Measurements from ENCODE around the gene ITGB2.

Gene ITGB2

DNA sequence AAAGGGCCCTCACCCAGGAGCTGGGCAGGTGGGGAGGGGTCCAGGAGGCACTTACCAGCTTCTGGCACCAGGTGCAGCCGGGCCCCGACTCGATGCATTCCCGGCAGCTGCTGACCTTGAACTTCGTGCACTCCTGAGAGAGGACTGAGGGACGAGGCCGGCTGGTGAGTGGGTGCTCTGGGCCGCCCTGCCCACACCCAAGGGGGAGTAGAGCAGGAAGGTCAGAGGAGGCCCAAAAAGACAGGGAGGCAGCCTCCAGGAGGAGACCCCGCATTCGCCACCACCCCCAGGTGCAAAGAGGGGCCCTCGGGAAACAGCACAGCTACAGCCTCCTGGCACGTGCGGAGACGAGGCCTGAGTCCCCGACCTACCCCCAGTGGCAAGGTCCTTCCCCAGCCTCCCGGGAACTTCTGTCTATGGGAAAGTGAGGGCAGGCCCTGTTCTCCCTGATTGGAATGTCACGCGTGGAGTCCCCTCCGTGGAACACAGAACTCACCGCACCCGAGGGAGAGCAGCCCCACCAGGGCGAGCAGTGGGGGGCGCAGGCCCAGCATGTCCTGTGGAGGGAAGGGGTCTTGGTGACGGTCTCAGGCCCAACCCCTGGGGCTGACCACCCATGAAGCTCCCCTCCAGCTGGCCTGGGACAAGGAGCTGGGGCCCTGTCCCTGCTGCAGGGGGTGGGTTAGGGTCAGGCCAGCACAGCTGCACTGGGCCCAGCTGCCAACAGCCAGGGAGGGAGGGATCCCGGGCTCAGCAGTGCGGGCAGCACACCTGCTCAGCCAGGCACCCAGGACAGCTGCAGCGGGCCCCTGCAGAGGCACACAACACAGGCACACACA lies 10.3 kb downstream of the ITGB2 start:
- no peak for DNase-seq (ENCODE audit: low read depth)

DNA sequence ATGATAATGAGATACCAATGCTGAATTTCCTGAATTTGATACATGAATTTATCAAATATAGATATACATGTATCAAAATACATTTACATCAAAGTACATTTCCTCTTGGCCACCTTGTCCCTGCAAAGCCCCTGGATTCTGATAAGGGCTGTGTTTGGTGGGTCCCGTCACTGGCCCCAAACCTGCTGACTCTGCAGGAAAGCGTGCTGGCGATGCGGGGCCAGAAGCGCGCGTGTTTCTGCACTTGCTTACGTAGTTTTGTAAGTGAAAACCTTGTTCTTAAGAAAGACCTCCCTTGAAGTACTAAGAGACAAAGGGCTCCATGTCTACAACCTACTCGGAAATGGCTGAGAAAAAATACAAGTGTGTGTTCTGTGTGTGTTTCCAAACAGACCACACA lies 11.0 kb downstream of the ITGB2 start:
- DNase-seq (ENCODE audit: low read depth): no peak

DNA sequence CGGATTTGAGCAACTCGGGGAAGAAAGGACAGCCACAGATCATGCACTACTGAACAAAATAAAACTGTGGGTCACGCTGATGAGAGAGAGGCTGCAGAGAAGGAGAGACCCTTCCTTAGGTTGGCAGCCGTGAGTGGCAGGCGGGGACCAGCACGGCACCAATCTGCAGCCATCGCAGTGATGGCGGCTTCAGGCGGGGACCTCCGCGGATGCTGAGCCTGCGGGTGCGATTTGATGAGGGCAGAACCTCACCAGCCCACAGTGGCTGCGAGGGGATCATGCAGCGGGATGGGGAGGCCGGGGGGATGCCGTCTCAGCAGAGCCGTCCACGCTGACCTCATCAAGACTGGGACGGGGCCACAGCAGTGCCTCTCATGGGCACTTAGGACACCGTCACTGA lies 11.8 kb downstream of the ITGB2 start:
- no peak for DNase-seq (ENCODE audit: low read depth)

- DNase-seq (ENCODE audit: low read depth): no peak
Observed at GRCh38 chr21:44907966-44908895, 12.5 kb downstream of the ITGB2 start.

- no peak for DNase-seq (ENCODE audit: low read depth)
Observed at GRCh38 chr21:44907225-44907965, 13.3 kb downstream of the ITGB2 start.

DNA sequence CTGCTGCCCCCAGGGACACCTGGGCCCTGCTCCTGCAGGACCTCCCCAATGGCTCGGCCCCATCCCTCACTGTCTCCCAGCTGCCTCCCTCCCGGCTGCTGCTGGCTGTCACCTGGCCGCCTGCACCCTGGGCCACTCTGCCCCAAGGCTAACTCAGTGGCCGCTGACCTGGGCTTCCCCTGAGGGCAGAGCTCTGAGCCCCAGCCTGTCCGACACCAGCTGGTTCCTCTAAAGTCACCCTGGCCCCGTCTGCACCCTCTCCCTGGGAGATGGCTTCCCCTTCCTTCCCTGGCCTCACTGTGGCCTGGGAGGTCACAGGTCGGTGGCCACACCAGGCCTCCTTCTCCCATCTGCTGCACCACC lies 15.0 kb downstream of the ITGB2 start:
- no peak for DNase-seq (ENCODE audit: low read depth)

DNA sequence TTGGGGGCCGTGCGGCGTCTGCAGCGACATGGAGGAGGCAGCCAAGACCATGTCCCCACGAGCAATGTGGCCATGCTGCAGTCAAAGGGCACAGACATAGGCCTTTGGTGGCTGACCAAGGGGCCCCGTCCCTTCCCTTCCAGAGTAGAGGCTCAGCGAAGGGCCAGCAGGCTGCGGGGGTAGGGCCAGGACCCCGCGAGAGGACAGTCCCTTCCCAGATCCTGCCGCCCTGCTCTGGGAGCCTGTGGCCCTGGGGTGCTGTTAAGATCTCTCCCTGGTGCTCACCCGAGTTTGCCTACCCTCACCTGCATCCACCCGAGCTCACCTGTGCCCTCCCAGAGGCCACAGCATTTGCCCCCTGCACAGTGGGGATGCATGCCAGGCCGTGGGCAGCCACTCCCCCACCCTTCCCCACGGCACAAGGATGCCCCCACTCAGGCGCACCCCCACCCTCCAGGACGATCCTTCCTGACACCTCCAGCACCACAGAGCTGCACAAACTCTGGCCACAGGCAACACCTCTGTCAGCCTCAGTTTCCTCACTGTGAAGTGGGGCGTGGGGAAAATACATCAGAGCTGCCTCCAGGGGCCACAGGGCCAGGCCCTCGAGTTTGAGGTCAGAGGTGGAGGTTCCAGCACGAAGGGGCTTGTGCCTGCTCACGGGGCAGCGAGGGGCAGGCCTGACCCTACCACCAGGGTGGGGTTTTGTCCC lies 15.5 kb downstream of the ITGB2 start:
- DNase-seq (ENCODE audit: low read depth): no peak

DNA sequence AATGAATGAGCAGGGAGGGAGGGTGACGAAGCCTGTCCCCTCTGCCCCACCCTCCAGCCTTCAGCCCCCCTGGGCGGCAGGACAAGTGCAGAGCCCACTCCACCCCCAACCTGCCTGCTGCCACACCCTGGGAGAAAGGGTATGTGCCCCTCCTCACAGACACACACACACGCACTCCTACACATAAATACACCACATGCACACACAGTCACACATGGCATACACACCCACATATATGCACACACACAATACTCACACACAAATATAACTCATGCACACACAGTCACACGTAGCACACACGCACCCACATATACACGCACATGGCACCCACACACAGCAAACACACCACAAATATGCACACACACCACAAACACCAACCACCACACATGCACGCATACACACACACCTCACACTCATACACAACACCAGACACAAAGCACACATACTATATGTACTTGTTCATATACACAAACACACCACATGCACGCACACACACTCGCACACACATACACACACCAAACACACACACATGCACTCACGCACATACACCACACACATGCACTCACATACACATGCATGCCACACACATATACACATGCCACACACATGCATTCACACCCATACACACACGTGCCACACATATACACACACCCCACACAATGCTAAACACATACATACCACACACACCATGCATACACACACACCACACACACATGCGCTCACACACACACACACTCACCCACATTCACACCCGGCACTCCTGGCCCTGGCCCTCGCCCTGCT lies 16.4 kb downstream of the ITGB2 start:
- no peak for DNase-seq (ENCODE audit: low read depth)

DNA sequence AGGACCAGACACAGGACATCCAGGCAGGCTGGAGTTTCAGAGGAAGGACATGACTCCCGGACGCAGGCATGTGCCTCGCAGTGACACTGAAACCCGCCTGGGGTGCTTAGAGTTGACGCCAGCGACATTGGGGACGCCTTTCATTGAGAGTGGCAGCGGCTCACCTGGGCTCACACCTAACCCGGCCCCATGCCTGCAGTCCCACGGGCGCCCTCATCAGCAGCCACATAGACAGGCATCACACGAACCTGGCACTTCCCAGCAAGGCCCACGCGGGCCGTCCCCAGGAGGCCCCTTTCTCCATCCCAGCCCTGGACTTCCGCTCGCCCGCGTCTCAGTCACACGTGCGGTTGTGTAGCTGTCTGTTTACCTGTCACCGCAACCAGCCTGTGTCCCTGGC lies 17.0 kb downstream of the ITGB2 start:
- DNase-seq (ENCODE audit: low read depth): no peak

GRCh38 chr21:44903050-44903685 lies 17.5 kb downstream of the ITGB2 start:
- DNase-seq (ENCODE audit: low read depth): no peak

- DNase-seq (ENCODE audit: low read depth): no peak
Observed at GRCh38 chr21:44902268-44903049, 18.2 kb downstream of the ITGB2 start.

- no peak for DNase-seq (ENCODE audit: low read depth)
Observed at GRCh38 chr21:44901391-44902074, 19.2 kb downstream of the ITGB2 start.

DNA sequence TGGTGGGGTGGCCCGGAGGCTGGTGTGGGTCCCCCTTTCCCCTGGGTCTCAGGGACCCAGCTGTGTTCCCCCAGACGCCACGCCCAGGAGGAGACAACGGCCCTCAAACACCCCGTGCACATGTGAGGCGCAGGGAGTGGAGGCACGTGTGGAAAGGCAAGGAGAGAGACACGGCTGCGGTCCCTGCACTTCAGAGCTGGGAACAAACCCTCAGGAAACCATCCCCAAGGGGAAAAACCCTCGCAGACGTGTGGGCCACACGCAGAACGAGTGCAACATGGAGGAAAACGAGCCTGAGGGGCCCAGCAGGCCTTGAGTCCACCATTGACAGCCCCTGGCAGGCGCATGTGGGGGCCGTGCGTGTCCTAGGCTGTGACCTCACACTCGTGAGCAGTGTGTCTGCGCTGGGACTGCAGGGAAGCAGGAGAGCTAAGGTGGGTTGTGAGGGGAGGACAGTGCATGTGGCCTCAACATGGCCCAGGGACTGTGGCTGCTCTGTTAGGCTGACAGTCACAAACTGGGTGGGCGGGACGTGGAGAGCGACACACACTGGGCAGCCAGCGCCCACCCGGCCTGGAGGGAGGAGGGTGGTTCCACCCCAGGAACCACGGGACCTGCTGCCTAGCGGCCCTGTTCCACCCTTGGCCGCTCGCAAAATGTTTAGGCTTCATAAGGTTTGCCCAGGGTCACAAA lies 20.0 kb downstream of the ITGB2 start:
- DNase-seq (ENCODE audit: low read depth): no peak

GRCh38 chr21:44899768-44900558 lies 20.7 kb downstream of the ITGB2 start:
- DNase-seq (ENCODE audit: low read depth): no peak

GRCh38 chr21:44898851-44899767 lies 21.6 kb downstream of the ITGB2 start:
- DNase-seq (ENCODE audit: low read depth): no peak

GRCh38 chr21:44898011-44898488 lies 22.6 kb downstream of the ITGB2 start:
- no peak for DNase-seq (ENCODE audit: low read depth)
